ENCODE data around the gene SYP. TPM values are rescaled to one million over a fixed set of nuclear protein-coding genes. Genes with fewer than 3 reads are reported as not detected.

The SYP gene
- total and polyA plus RNA-seq, 10 of the 15 experiments (the other 5 are each of a cell fraction or from before 2014, with no cell fraction given): 0.34 to 1.7 (median 0.74) TPM

DNA sequence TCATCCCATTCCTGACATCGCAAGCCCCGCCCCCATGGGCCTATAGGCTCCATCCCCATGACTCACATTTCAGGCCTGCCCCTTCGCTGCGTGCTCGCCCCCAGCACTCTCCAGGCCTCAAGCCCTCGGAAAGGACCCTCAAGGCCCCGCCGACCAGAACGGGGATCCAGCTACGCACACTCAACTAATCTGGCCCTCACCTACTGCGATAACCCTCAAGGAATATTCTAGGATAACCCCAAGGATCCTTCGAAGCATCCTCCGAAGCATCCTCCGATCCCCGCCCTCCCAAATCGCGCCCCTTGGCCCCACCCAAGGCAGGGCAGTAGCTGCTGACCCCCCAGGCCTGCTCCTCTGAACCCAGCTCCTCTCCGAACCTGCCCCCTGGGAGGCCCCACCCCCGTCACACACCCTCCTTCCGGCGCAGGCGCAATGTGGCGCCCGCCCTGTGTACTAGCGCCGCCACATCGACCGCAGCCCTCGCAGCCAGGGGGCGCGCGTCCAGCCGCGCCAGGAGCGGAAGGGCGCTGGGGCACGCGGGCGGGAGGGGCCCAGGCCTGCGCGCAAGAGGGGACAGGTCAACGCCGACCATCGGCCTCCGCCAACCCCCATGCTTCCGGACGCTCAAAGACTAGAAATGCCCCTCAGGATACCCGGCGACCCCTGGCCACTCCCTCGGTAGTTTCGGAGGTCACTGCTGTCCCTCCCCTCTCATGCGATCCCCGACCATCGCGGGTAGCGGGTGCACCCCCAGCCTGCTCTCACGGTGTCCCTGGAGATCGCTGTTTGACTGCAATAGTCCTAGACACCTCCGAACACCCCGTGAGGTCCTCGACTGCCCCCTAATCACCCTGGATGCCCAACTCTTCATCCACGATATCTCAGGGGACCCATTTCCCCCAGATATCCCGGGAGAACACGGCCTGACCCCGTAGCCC lies 43.8 kb downstream of the SYP start:
- Histone ChIP-seq H3K27ac (ENCODE audit: control insufficient read depth, insufficient read depth) (peak overlapping the region; percentile 43), H3K4me3 (peak overlapping the region; percentile 62), H4K20me1 (ENCODE audit: control insufficient read depth, insufficient read depth) (no peaks in the 10 kb centered on the region), H3K4me2 (ENCODE audit: control insufficient read depth, insufficient read depth) (peak overlapping the region; percentile 67), H3K9me3 (replicated peaks; ENCODE audit: control insufficient read depth, insufficient read depth, low read length) (no peaks in the 10 kb centered on the region), H3K4me1 (ENCODE audit: control insufficient read depth, insufficient read depth, low read length) (no peaks in the 10 kb centered on the region), H3K36me3 (ENCODE audit: control insufficient read depth in 2 of 2, insufficient read depth in 2 of 2, low read length in 1 of 2) (no peaks in the 10 kb centered on the region), H3K9ac (ENCODE audit: control insufficient read depth, insufficient read depth, low read length) (peak overlapping the region; percentile 63), H3K79me2 (ENCODE audit: control insufficient read depth, insufficient read depth, low read length) (no peaks in the 10 kb centered on the region), H3K27me3 (replicated peaks in 1 of 2; ENCODE audit: control insufficient read depth in 2 of 2, insufficient read depth in 2 of 2, low read length in 1 of 2) (no peaks in the 10 kb centered on the region), H2AFZ (ENCODE audit: control insufficient read depth, low read depth, low read length) (peak overlapping the region; percentile 74)
- in situ Hi-C loops (cut with MboI) (no loop called here), intact Hi-C loops (cut with micrococcal nuclease; ENCODE audit: unreplicated experiment) (no loop called here)
- RAD21 ChIA-PET (ENCODE audit: unreplicated experiment): interaction anchor here (0.8 to 2.1 kb wide), 5 partner anchors 11 to 35 kb away, joined by 3 to 11 read pairs (median 6); partner anchors contain the start of gene PLP2
- POLR2A ChIA-PET: interaction anchor here (0.6 to 3.3 kb wide), 5 partner anchors 12 to 258 kb away, joined by 3 to 13 read pairs (median 4); partner anchors contain the start of genes PLP2, PQBP1 and TIMM17B
- ATAC-seq (peak; percentile 95), FAIRE-seq (no peak), DNase-seq (ENCODE audit: low read depth, low spot score) (no peak)
- CTCF ChIA-PET: interaction anchor here (0.6 to 3.1 kb wide), 12 partner anchors 9 to 113 kb away, joined by 3 to 33 read pairs (median 4); partner anchors contain the start of gene GPKOW
- WGBS (ENCODE audit: insufficient coverage, insufficient replicate concordance, low lambda C conversion rate, missing lambda C conversion rate): 28% methylated on average over 56 of the region's 65 CpGs
- SMC1A ChIA-PET (ENCODE audit: uncharacterized antibody, unreplicated experiment): interaction anchor here (1.2 to 2.3 kb wide), 5 partner anchors 11 to 36 kb away, joined by 3 to 14 read pairs (median 5); no protein-coding TSS in a partner anchor
- BruUV-seq (replicated peaks): no TSS peak
- TF ChIP-seq NR2C1 (IDR thresholded peaks at IDR 0.05): 0 out of 2 replicates have a peak, but pooled peaks have one; percentile 32
- peak; percentile 74; the same call in 1 of the 2 replicates for TF ChIP-seq NR2F1 (conservative IDR thresholded peaks at IDR 0.05)
- TF ChIP-seq, protein P1, sequence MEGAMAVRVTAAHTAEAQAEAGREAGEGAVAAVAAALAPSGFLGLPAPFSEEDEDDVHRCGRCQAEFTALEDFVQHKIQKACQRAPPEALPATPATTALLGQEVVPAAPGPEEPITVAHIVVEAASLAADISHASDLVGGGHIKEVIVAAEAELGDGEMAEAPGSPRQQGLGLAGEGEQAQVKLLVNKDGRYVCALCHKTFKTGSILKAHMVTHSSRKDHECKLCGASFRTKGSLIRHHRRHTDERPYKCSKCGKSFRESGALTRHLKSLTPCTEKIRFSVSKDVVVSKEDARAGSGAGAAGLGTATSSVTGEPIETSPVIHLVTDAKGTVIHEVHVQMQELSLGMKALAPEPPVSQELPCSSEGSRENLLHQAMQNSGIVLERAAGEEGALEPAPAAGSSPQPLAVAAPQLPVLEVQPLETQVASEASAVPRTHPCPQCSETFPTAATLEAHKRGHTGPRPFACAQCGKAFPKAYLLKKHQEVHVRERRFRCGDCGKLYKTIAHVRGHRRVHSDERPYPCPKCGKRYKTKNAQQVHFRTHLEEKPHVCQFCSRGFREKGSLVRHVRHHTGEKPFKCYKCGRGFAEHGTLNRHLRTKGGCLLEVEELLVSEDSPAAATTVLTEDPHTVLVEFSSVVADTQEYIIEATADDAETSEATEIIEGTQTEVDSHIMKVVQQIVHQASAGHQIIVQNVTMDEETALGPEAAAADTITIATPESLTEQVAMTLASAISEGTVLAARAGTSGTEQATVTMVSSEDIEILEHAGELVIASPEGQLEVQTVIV (IDR thresholded peaks at IDR 0.05; ENCODE audit: borderline replicate concordance, partially characterized antibody): no peak
- peak; percentile 77 for TF ChIP-seq SMARCA5 (IDR thresholded peaks at IDR 0.05)
- no peak for TF ChIP-seq RBBP5 (conservative IDR thresholded peaks at IDR 0.05)
- no peak for TF ChIP-seq ESRRA (IDR thresholded peaks at IDR 0.05; ENCODE audit: low read length)
- TF ChIP-seq POLR2AphosphoS5 (IDR thresholded peaks at IDR 0.05; ENCODE audit: low read length): peak; percentile 37; the same call in 1 of the 2 replicates
- TF ChIP-seq ASH2L (IDR thresholded peaks at IDR 0.05; ENCODE audit: borderline replicate concordance, low read depth): no peak
- TF ChIP-seq, protein P2, sequence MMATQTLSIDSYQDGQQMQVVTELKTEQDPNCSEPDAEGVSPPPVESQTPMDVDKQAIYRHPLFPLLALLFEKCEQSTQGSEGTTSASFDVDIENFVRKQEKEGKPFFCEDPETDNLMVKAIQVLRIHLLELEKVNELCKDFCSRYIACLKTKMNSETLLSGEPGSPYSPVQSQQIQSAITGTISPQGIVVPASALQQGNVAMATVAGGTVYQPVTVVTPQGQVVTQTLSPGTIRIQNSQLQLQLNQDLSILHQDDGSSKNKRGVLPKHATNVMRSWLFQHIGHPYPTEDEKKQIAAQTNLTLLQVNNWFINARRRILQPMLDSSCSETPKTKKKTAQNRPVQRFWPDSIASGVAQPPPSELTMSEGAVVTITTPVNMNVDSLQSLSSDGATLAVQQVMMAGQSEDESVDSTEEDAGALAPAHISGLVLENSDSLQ (IDR thresholded peaks at IDR 0.05): no peak
- TF ChIP-seq, protein P3, sequence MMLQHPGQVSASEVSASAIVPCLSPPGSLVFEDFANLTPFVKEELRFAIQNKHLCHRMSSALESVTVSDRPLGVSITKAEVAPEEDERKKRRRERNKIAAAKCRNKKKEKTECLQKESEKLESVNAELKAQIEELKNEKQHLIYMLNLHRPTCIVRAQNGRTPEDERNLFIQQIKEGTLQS (IDR thresholded peaks at IDR 0.05; ENCODE audit: borderline replicate concordance, extremely low read depth, low read depth, low read length): no peak
- TF ChIP-seq, protein P4, sequence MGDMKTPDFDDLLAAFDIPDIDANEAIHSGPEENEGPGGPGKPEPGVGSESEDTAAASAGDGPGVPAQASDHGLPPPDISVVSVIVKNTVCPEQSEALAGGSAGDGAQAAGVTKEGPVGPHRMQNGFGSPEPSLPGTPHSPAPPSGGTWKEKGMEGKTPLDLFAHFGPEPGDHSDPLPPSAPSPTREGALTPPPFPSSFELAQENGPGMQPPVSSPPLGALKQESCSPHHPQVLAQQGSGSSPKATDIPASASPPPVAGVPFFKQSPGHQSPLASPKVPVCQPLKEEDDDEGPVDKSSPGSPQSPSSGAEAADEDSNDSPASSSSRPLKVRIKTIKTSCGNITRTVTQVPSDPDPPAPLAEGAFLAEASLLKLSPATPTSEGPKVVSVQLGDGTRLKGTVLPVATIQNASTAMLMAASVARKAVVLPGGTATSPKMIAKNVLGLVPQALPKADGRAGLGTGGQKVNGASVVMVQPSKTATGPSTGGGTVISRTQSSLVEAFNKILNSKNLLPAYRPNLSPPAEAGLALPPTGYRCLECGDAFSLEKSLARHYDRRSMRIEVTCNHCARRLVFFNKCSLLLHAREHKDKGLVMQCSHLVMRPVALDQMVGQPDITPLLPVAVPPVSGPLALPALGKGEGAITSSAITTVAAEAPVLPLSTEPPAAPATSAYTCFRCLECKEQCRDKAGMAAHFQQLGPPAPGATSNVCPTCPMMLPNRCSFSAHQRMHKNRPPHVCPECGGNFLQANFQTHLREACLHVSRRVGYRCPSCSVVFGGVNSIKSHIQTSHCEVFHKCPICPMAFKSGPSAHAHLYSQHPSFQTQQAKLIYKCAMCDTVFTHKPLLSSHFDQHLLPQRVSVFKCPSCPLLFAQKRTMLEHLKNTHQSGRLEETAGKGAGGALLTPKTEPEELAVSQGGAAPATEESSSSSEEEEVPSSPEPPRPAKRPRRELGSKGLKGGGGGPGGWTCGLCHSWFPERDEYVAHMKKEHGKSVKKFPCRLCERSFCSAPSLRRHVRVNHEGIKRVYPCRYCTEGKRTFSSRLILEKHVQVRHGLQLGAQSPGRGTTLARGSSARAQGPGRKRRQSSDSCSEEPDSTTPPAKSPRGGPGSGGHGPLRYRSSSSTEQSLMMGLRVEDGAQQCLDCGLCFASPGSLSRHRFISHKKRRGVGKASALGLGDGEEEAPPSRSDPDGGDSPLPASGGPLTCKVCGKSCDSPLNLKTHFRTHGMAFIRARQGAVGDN (IDR thresholded peaks at IDR 0.05): peak; percentile 86
- TF ChIP-seq MEF2B (IDR thresholded peaks at IDR 0.05; ENCODE audit: partially characterized antibody, poor library complexity, severe bottlenecking): no peak
- peak; percentile 22; the same call in 1 of the 2 replicates for TF ChIP-seq CREB1 (IDR thresholded peaks at IDR 0.05; ENCODE audit: low read depth)
- no peak for TF ChIP-seq SUPT20H (IDR thresholded peaks at IDR 0.05; ENCODE audit: borderline replicate concordance, control insufficient read depth, low read depth, low read length)

Data from GM12878 (cell line).